SK-N-SH treated with all-trans-retinoic acid at 6 μM for 48 hours (cell line): ENCODE measurements around the gene RRP1.

Source experiments
- ATAC-seq: fragments of 200-7000 bp; cut with Tn5 transposase; 3 replicates; pipeline ENCODE4 v1.9.1; 2020; ENCODE audit warnings: mild to moderate bottlenecking, moderate library complexity
- ARNTL ChIP-seq: fragments of 450-650 bp; formaldehyde crosslinking; IDR thresholded peaks from 2 replicates; pipeline ENCODE4 v1.5.0; 2020; ENCODE audit warnings: low read depth, mild to moderate bottlenecking, moderate library complexity, borderline replicate concordance
- BACH2 ChIP-seq: fragments of 250-450 bp; sonication (Bioruptor Pico); IDR thresholded peaks from 2 replicates; pipeline ENCODE4 v1.9.0; 2021; ENCODE audit warnings: mild to moderate bottlenecking, borderline replicate concordance
- CREB5 ChIP-seq: fragments of 250-450 bp; sonication (Bioruptor Pico); IDR thresholded peaks from 2 replicates; pipeline ENCODE4 v1.5.1; 2020; ENCODE audit warnings: low read depth, mild to moderate bottlenecking, moderate library complexity
- CSDC2 ChIP-seq: fragments of 250-450 bp; sonication (Bioruptor Pico); IDR thresholded peaks from 2 replicates; pipeline ENCODE4 v1.5.0; 2020; ENCODE audit warnings: mild to moderate bottlenecking, moderate library complexity
- CSRNP3 ChIP-seq: fragments of 250-450 bp; sonication (Bioruptor Pico); IDR thresholded peaks from 2 replicates; pipeline ENCODE4 v1.5.1; 2021; ENCODE audit warnings: mild to moderate bottlenecking, moderate library complexity
- ESRRG ChIP-seq: fragments of 250-450 bp; sonication (Bioruptor Pico); IDR thresholded peaks from 2 replicates; pipeline ENCODE4 v1.6.1; 2021; ENCODE audit warnings: mild to moderate bottlenecking
- GLIS3 ChIP-seq: fragments of 250-450 bp; sonication (Bioruptor Pico); IDR thresholded peaks from 2 replicates; pipeline ENCODE4 v1.5.0; 2020; ENCODE audit warnings: mild to moderate bottlenecking, moderate library complexity
- ISL1 ChIP-seq: fragments of 250-450 bp; sonication (Bioruptor Pico); IDR thresholded peaks from 2 replicates; pipeline ENCODE4 v2.1.2; 2022; ENCODE audit warnings: mild to moderate bottlenecking, moderate library complexity
- OSR1 ChIP-seq: fragments of 250-450 bp; sonication (Bioruptor Pico); IDR thresholded peaks from 2 replicates; pipeline ENCODE4 v1.8.0; 2022; ENCODE audit warnings: moderate library complexity, mild to moderate bottlenecking, inconsistent platforms
- PATZ1 ChIP-seq: fragments of 250-450 bp; sonication (Bioruptor Pico); IDR thresholded peaks from 2 replicates; pipeline ENCODE4 v1.8.0; 2020; ENCODE audit warnings: mild to moderate bottlenecking, moderate library complexity, borderline replicate concordance
- POU6F1 ChIP-seq: fragments of 250-450 bp; sonication (Bioruptor Pico); IDR thresholded peaks from 2 replicates; pipeline ENCODE4 v1.8.0; 2021; ENCODE audit warnings: low read depth, mild to moderate bottlenecking, moderate library complexity, borderline replicate concordance
- SNAI2 ChIP-seq: fragments of 250-450 bp; sonication (Bioruptor Pico); IDR thresholded peaks from 2 replicates; pipeline ENCODE4 v1.5.0; 2020; ENCODE audit warnings: mild to moderate bottlenecking, moderate library complexity
- TCF4 ChIP-seq: fragments of 250-450 bp; sonication (Bioruptor Pico); IDR thresholded peaks from 2 replicates; pipeline ENCODE4 v1.8.0; 2021; ENCODE audit warnings: mild to moderate bottlenecking, moderate library complexity, borderline replicate concordance
- TOX ChIP-seq: fragments of 250-450 bp; sonication (Bioruptor Pico); IDR thresholded peaks from 2 replicates; pipeline ENCODE4 v1.8.0; 2021; ENCODE audit warnings: mild to moderate bottlenecking, moderate library complexity, borderline replicate concordance
- TSHZ2 ChIP-seq: fragments of 250-450 bp; sonication (Bioruptor Pico); IDR thresholded peaks from 2 replicates; pipeline ENCODE4 v1.5.0; 2020; ENCODE audit warnings: mild to moderate bottlenecking, moderate library complexity
- ZC3H10 ChIP-seq: fragments of 250-450 bp; sonication (Bioruptor Pico); IDR thresholded peaks from 2 replicates; pipeline ENCODE4 v1.5.1; 2021; ENCODE audit warnings: mild to moderate bottlenecking, moderate library complexity
- ZFP3 ChIP-seq: fragments of 250-450 bp; sonication (Bioruptor Pico); IDR thresholded peaks from 2 replicates; pipeline ENCODE4 v1.5.0; 2020; ENCODE audit warnings: mild to moderate bottlenecking, moderate library complexity
- ZFP30 ChIP-seq: fragments of 450-650 bp; formaldehyde crosslinking; IDR thresholded peaks from 2 replicates; pipeline ENCODE4 v1.5.0; 2022; ENCODE audit warnings: mild to moderate bottlenecking, moderate library complexity
- ZNF565 ChIP-seq: fragments of 450-650 bp; formaldehyde crosslinking; conservative IDR thresholded peaks from 2 replicates; pipeline ENCODE4 v1.5.0; 2020; ENCODE audit warnings: low read depth, mild to moderate bottlenecking, moderate library complexity
- ZNF70 ChIP-seq: fragments of 450-650 bp; formaldehyde crosslinking; IDR thresholded peaks from 2 replicates; pipeline ENCODE4 v1.5.0; 2020; ENCODE audit warnings: mild to moderate bottlenecking, moderate library complexity
- ZNF8 ChIP-seq: fragments of 450-650 bp; formaldehyde crosslinking; IDR thresholded peaks from 2 replicates; pipeline ENCODE4 v1.5.0; 2020; ENCODE audit warnings: mild to moderate bottlenecking, moderate library complexity

RRP1 gene

GRCh38 chr21:43815107-43815613, 25.8 kb downstream of the RRP1 start:
- ATAC-seq: no peak
- TF ChIP-seq TOX (CRISPR knock-in tag): no peak
- TF ChIP-seq TSHZ2 (CRISPR knock-in tag): no peak
- no peak for TF ChIP-seq ESRRG (CRISPR knock-in tag)
- no peak for TF ChIP-seq PATZ1

GRCh38 chr21:43815991-43816390, 26.6 kb downstream of the RRP1 start:
- TF ChIP-seq OSR1 (CRISPR knock-in tag) (no peak), ARNTL (CRISPR knock-in tag) (no peak), ZC3H10 (CRISPR knock-in tag) (no peak), CSRNP3 (CRISPR knock-in tag) (no peak), TCF4 (CRISPR knock-in tag) (no peak), SNAI2 (CRISPR knock-in tag) (no peak), ZNF70 (CRISPR knock-in tag) (no peak), TSHZ2 (CRISPR knock-in tag) (no peak), ZFP3 (no peak), PATZ1 (no peak), CREB5 (CRISPR knock-in tag) (no peak), BACH2 (CRISPR knock-in tag) (no peak), ZNF8 (CRISPR knock-in tag) (no peak), POU6F1 (CRISPR knock-in tag) (no peak), ZFP30 (CRISPR knock-in tag) (no peak), ISL1 (CRISPR knock-in tag) (no peak), GLIS3 (CRISPR knock-in tag) (no peak), ZNF565 (CRISPR knock-in tag) (no peak), TOX (CRISPR knock-in tag) (no peak), CSDC2 (CRISPR knock-in tag) (no peak)
- ATAC-seq: no peak
